ENCODE results near the gene AGO1.

DNA sequence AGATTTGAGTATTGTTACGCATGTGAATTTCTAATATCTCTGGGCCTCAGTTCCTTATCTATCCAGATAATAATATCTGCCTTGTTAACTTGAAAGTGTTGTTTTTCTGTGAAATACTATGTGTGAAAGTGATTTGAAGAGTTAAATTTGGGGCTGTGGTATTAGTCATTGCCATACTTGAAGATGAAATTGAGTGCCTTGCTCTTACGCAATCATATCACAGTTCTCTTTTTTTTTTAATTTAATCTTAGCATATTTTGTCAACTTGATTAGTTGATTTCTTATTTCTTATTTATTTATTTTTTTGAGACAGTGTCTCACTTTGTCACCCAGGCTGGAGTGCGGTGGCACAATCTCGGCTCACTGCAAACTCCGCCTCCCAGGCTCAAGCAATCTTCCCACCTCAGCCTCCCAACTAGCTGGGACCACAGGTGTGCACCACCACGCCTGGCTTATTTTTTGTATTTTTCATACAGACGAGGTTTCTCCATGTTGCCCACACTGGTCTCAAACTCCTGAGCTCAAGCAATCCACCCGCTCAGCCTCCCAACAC lies 44.2 kb upstream of the AGO1 start:
- no peak for TF ChIP-seq EZH2 (IDR thresholded peaks at IDR 0.05; ENCODE audit: borderline replicate concordance, insufficient read depth, low read depth, low read length, poor library complexity, severe bottlenecking)
- TF ChIP-seq, protein P1, sequence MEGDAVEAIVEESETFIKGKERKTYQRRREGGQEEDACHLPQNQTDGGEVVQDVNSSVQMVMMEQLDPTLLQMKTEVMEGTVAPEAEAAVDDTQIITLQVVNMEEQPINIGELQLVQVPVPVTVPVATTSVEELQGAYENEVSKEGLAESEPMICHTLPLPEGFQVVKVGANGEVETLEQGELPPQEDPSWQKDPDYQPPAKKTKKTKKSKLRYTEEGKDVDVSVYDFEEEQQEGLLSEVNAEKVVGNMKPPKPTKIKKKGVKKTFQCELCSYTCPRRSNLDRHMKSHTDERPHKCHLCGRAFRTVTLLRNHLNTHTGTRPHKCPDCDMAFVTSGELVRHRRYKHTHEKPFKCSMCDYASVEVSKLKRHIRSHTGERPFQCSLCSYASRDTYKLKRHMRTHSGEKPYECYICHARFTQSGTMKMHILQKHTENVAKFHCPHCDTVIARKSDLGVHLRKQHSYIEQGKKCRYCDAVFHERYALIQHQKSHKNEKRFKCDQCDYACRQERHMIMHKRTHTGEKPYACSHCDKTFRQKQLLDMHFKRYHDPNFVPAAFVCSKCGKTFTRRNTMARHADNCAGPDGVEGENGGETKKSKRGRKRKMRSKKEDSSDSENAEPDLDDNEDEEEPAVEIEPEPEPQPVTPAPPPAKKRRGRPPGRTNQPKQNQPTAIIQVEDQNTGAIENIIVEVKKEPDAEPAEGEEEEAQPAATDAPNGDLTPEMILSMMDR (IDR thresholded peaks at IDR 0.05): no peak
